HEK293 (cell line): ENCODE data around the gene UACA.
"Not testable (repeated sequence)": the region's sequence is repeated elsewhere in the genome, so short reads cannot be mapped to it uniquely, and the experiment has no call there.

Experiments used
- CTCF ChIA-PET: fragments of 350-600 bp; formaldehyde crosslinking; extraction: SDS; loops from one replicate; lab custom pipeline; 2021; ENCODE audit warnings: antibody characterized with exemption; lab: Yijun Ruan, JAX
- POLR2A ChIA-PET: fragments of 300-600 bp; formaldehyde crosslinking; extraction: SDS; loops from one replicate; lab custom pipeline; 2020; ENCODE audit warnings: antibody characterized with exemption, inconsistent platforms; lab: Yijun Ruan, JAX
- H3K27ac ChIP-seq: fragments of 200-500 bp; sonication (Bioruptor generic); 2 replicates; pipeline ENCODE4 v1.5.1; 2014; ENCODE audit warnings: low read depth, low read length, control low read depth, inconsistent platforms; ENCODE audit errors: extremely low read depth
- H3K36me3 ChIP-seq, 2 experiments: fragments of 200-500 bp in 1 of 2; sonication (Bioruptor generic) in 1 of 2; 1 replicate in 1 of 2; 2 replicates in 1 of 2; pipeline ENCODE4 v1.5.1; 2014 to 2017; ENCODE audit warnings: inconsistent platforms in 2 of 2, low read length in 2 of 2; ENCODE audit not compliant: control insufficient read depth in 2 of 2, insufficient read depth in 1 of 2
- H3K4me1 ChIP-seq: fragments of 200-500 bp; sonication (Bioruptor generic); 2 replicates; pipeline ENCODE4 v1.5.1; 2014; ENCODE audit warnings: mild to moderate bottlenecking, low read length, inconsistent platforms; ENCODE audit not compliant: control insufficient read depth, insufficient read depth
- H3K4me3 ChIP-seq: 2 replicates; pipeline ENCODE4 v1.5.1; 2011; ENCODE audit warnings: low read depth, mild to moderate bottlenecking, control low read depth, low read length, moderate library complexity
- H3K9me3 ChIP-seq: fragments of 200-500 bp; sonication (Bioruptor generic); 2 replicates; pipeline ENCODE4 v1.5.1; 2014; ENCODE audit warnings: low read depth, low read length, inconsistent platforms; ENCODE audit not compliant: control insufficient read depth, insufficient read depth
- AEBP2 ChIP-seq: fragments of 450-650 bp; formaldehyde crosslinking; IDR thresholded peaks from 2 replicates; pipeline ENCODE4 v1.5.1; 2016; ENCODE audit warnings: missing biosample characterization, missing genetic modification characterization, borderline replicate concordance
- BCL11B ChIP-seq: fragments of 450-650 bp; formaldehyde crosslinking; IDR thresholded peaks from 2 replicates; pipeline ENCODE4 v1.5.1; 2016; ENCODE audit warnings: low read depth, missing biosample characterization, missing genetic modification characterization
- HOXD13 ChIP-seq: sonication (generic); formaldehyde crosslinking; IDR thresholded peaks from 2 replicates; pipeline ENCODE4 v1.8.0; 2022; ENCODE audit warnings: missing genetic modification reagents, borderline replicate concordance
- MYNN ChIP-seq: fragments of 450-650 bp; formaldehyde crosslinking; IDR thresholded peaks from 2 replicates; pipeline ENCODE4 v1.5.1; 2016; ENCODE audit warnings: missing biosample characterization, missing genetic modification characterization, borderline replicate concordance
- OVOL3 ChIP-seq: fragments of 450-650 bp; formaldehyde crosslinking; IDR thresholded peaks from 2 replicates; pipeline ENCODE4 v1.5.1; 2016; ENCODE audit warnings: missing biosample characterization, missing genetic modification characterization
- PRDM4 ChIP-seq: fragments of 450-650 bp; formaldehyde crosslinking; IDR thresholded peaks from 2 replicates; pipeline ENCODE4 v1.5.1; 2017; ENCODE audit warnings: missing biosample characterization, missing genetic modification characterization
- PRDM6 ChIP-seq: fragments of 450-650 bp; formaldehyde crosslinking; IDR thresholded peaks from 2 replicates; pipeline ENCODE4 v1.5.1; 2017; ENCODE audit warnings: missing biosample characterization, missing genetic modification characterization
- TCF7L2 ChIP-seq: IDR thresholded peaks from 2 replicates; pipeline ENCODE4 v1.6.1; 2011; ENCODE audit warnings: low read depth, mild to moderate bottlenecking, inconsistent platforms, low read length, moderate library complexity, borderline replicate concordance
- TRIM28 ChIP-seq: IDR thresholded peaks from 2 replicates; pipeline ENCODE4 v1.6.1; 2011; ENCODE audit warnings: low read length, control low read depth, borderline replicate concordance
- ZFP3 ChIP-seq: fragments of 450-650 bp; formaldehyde crosslinking; IDR thresholded peaks from 2 replicates; pipeline ENCODE4 v1.5.1; 2016; ENCODE audit warnings: low read depth, missing biosample characterization, missing genetic modification characterization
- ZNF132 ChIP-seq: fragments of 450-650 bp; formaldehyde crosslinking; IDR thresholded peaks from 2 replicates; pipeline ENCODE4 v1.5.1; 2017; ENCODE audit warnings: missing biosample characterization, missing genetic modification characterization, borderline replicate concordance
- ZNF146 ChIP-seq: fragments of 450-650 bp; formaldehyde crosslinking; IDR thresholded peaks from 2 replicates; pipeline ENCODE4 v1.5.1; 2016; ENCODE audit warnings: missing biosample characterization, missing genetic modification characterization
- ZNF19 ChIP-seq: fragments of 450-650 bp; formaldehyde crosslinking; IDR thresholded peaks from 2 replicates; pipeline ENCODE4; 2016; ENCODE audit warnings: missing biosample characterization, missing genetic modification characterization, low read depth
- ZNF280C ChIP-seq: fragments of 450-650 bp; formaldehyde crosslinking; IDR thresholded peaks from 2 replicates; pipeline ENCODE4 v1.5.1; 2016; ENCODE audit warnings: missing biosample characterization, missing genetic modification characterization
- ZNF280D ChIP-seq: fragments of 450-650 bp; formaldehyde crosslinking; IDR thresholded peaks from 2 replicates; pipeline ENCODE4 v1.5.1; 2016; ENCODE audit warnings: missing biosample characterization, missing genetic modification characterization
- ZNF335 ChIP-seq: fragments of 450-650 bp; formaldehyde crosslinking; conservative IDR thresholded peaks from 2 replicates; pipeline ENCODE4 v1.5.1; 2016; ENCODE audit warnings: missing biosample characterization, missing genetic modification characterization
- ZNF48 ChIP-seq: fragments of 450-650 bp; formaldehyde crosslinking; IDR thresholded peaks from 2 replicates; pipeline ENCODE4 v1.5.1; 2016; ENCODE audit warnings: missing biosample characterization, missing genetic modification characterization
- ZNF501 ChIP-seq: fragments of 450-650 bp; formaldehyde crosslinking; IDR thresholded peaks from 2 replicates; pipeline ENCODE4 v1.5.1; 2016; ENCODE audit warnings: missing biosample characterization, missing genetic modification characterization
- ZNF580 ChIP-seq: fragments of 450-650 bp; formaldehyde crosslinking; IDR thresholded peaks from 2 replicates; pipeline ENCODE4 v1.5.1; 2016; ENCODE audit warnings: missing biosample characterization, missing genetic modification characterization
- ZNF600 ChIP-seq: fragments of 450-650 bp; formaldehyde crosslinking; IDR thresholded peaks from 2 replicates; pipeline ENCODE4 v1.5.1; 2016; ENCODE audit warnings: missing biosample characterization, missing genetic modification characterization
- ZNF621 ChIP-seq: fragments of 450-650 bp; formaldehyde crosslinking; IDR thresholded peaks from 2 replicates; pipeline ENCODE4 v1.5.1; 2017; ENCODE audit warnings: missing biosample characterization, missing genetic modification characterization

The UACA gene

GRCh38 chr15:70746598-70746997 lies 16.8 kb downstream of the UACA start:
- CTCF ChIA-PET: interaction anchor here (1.5 kb wide), 1 partner anchor 107 kb away, joined by 4 read pairs; the partner anchor contains the start of gene LARP6
- POLR2A ChIA-PET: interaction anchor here (0.7 to 2.1 kb wide), 3 partner anchors 17 to 222 kb away, joined by 4 to 6 read pairs (median 5); partner anchors contain the start of gene UACA
- H3K36me3 ChIP-seq: not testable (repeated sequence)
- TF ChIP-seq ZNF280D (tag by site-specific recombination): peak; percentile 39; the same call in 1 of the 2 replicates
- TF ChIP-seq ZNF146 (tag by site-specific recombination): peak; percentile 99
- TF ChIP-seq PRDM4: 0 out of 2 replicates have a peak, but pooled peaks have one; percentile 23
- TF ChIP-seq ZNF580 (tag by site-specific recombination): 0 out of 2 replicates have a peak, but pooled peaks have one; percentile 61
- TF ChIP-seq, all 188 proteins: peak for 4; not testable (repeated sequence) for 184
- H3K27ac ChIP-seq, H3K9me3 ChIP-seq, H3K4me3 ChIP-seq: not testable (repeated sequence)
- peaks cover 37% of the 10 kb centered on the region for H3K4me1 ChIP-seq

- Histone ChIP-seq H3K4me1 (peaks cover 34% of the 10 kb centered on the region), H3K36me3 (no peaks in the 10 kb centered on the region; a peak in 1 of 3 replicates), H3K27ac (no peak overlapping the region), H3K4me3 (no peak overlapping the region), H3K9me3 (no peaks in the 10 kb centered on the region)
- ChIA-PET POLR2A (interaction anchor here (1.4 kb wide), 1 partner anchor 20 kb away, joined by 3 read pairs; no protein-coding TSS in a partner anchor), CTCF (interaction anchor here (0.6 to 3.5 kb wide), 5 partner anchors 19 to 157 kb away, joined by 3 to 26 read pairs (median 5); no protein-coding TSS in a partner anchor)
- 0 out of 2 replicates have a peak, but pooled peaks have one; percentile 39 for TF ChIP-seq ZNF501 (tag by site-specific recombination)
- TF ChIP-seq TCF7L2: no peak
- TF ChIP-seq OVOL3 (tag by site-specific recombination): no peak
- TF ChIP-seq ZNF335 (tag by site-specific recombination): peak; percentile 38
- no peak for TF ChIP-seq MYNN (tag by site-specific recombination)
- peak; percentile 56; the same call in 1 of the 2 replicates for TF ChIP-seq PRDM6 (tag by site-specific recombination)
- no peak for TF ChIP-seq ZNF280C (tag by site-specific recombination)
- TF ChIP-seq TRIM28: 0 out of 2 replicates have a peak, but pooled peaks have one; percentile 21
- TF ChIP-seq ZNF19 (tag by site-specific recombination): no peak
- no peak for TF ChIP-seq ZNF621 (tag by site-specific recombination)
- no peak for TF ChIP-seq AEBP2 (tag by site-specific recombination)
- no peak for TF ChIP-seq ZNF48 (tag by site-specific recombination)
- TF ChIP-seq ZNF132: no peak
- TF ChIP-seq HOXD13: no peak
- no peak for TF ChIP-seq ZFP3 (tag by site-specific recombination)
- TF ChIP-seq BCL11B: no peak
- peak; percentile 47; the same call in 1 of the 2 replicates for TF ChIP-seq ZNF600 (tag by site-specific recombination)
Measured at GRCh38 chr15:70742928-70743327, 20.4 kb downstream of the UACA start.
